Panc1 (cell line): ENCODE measurements around the gene CEP57. TPM values are rescaled to one million over a fixed set of nuclear protein-coding genes. Genes with fewer than 3 reads are reported as not detected.

Source experiments
- ATAC-seq: fragments of 200-7000 bp; cut with Tn5 transposase; 2 replicates; pipeline ENCODE4 v1.9.1; 2020; ENCODE audit warnings: mild to moderate bottlenecking, moderate library complexity
- BruUV-seq: library from RNA; stranded (reverse); fragments of 400-500 nt; replicated peaks from 2 replicates; lab custom pipeline; 2021; lab: Mats Ljungman, UMichigan
- CTCF ChIA-PET: fragments of 300-600 bp; sonication (Branson Sonifier 250); formaldehyde crosslinking; loops from one replicate; lab custom pipeline; 2022; ENCODE audit warnings: antibody characterized with exemption; lab: Charles Lee
- POLR2A ChIA-PET: fragments of 300-600 bp; sonication (Branson Sonifier 250); formaldehyde crosslinking; loops from one replicate; lab custom pipeline; 2022; ENCODE audit warnings: antibody characterized with exemption; lab: Charles Lee
- DNase-seq: peaks from one replicate; pipeline ENCODE4 v3.0.0-alpha.2; 2010; ENCODE audit warnings: low read depth, low spot score
- H3K27ac ChIP-seq: 2 replicates; pipeline ENCODE4 v1.5.1; 2011; ENCODE audit warnings: mild to moderate bottlenecking, low read length, inconsistent platforms
- H3K27me3 ChIP-seq: fragments of 200-500 bp; sonication (Bioruptor generic); 2 replicates; pipeline ENCODE4 v1.6.0; 2014; ENCODE audit warnings: low read length, inconsistent platforms; ENCODE audit not compliant: control insufficient read depth, insufficient read depth
- H3K36me3 ChIP-seq: fragments of 200-500 bp; sonication (Bioruptor generic); 2 replicates; pipeline ENCODE4 v1.5.1; 2014; ENCODE audit warnings: inconsistent platforms, mild to moderate bottlenecking, low read length, moderate library complexity; ENCODE audit not compliant: control insufficient read depth, insufficient read depth
- H3K4me1 ChIP-seq: 2 replicates; pipeline ENCODE4 v1.5.1; 2011; ENCODE audit warnings: inconsistent platforms, mild to moderate bottlenecking, low read length, moderate library complexity; ENCODE audit not compliant: control insufficient read depth, insufficient read depth
- H3K4me3 ChIP-seq, 2 experiments: 2 replicates each; pipeline ENCODE4 v1.5.1; 2011 to 2012; ENCODE audit warnings: low read depth in 2 of 2, low read length in 2 of 2, mild to moderate bottlenecking in 2 of 2, inconsistent platforms in 1 of 2, moderate library complexity in 1 of 2
- H3K9me3 ChIP-seq: fragments of 200-500 bp; sonication (Bioruptor generic); 2 replicates; pipeline ENCODE4 v1.5.1; 2014; ENCODE audit warnings: low read depth, mild to moderate bottlenecking, inconsistent platforms, low read length, moderate library complexity; ENCODE audit not compliant: control insufficient read depth, insufficient read depth
- CTCF ChIP-seq: fragments of 450-650 bp; IDR thresholded peaks from 2 replicates; pipeline ENCODE4 v1.5.1; 2017; ENCODE audit warnings: mild to moderate bottlenecking
- POLR2AphosphoS5 ChIP-seq: IDR thresholded peaks from 2 replicates; pipeline ENCODE4 v1.6.1; 2012; ENCODE audit warnings: mild to moderate bottlenecking, low read depth, low read length, moderate library complexity
- REST ChIP-seq, 2 experiments: IDR thresholded peaks; 2 replicates each; pipeline ENCODE4 v1.6.1; 2011 to 2012; ENCODE audit warnings: low read depth in 2 of 2, control low read depth in 1 of 2, low read length in 1 of 2, mild to moderate bottlenecking in 1 of 2, moderate library complexity in 1 of 2; ENCODE audit not compliant: insufficient read depth in 1 of 2
- SIN3A ChIP-seq: IDR thresholded peaks from 2 replicates; pipeline ENCODE4 v1.6.1; 2012; ENCODE audit warnings: low read depth, mild to moderate bottlenecking, low read length, moderate library complexity, borderline replicate concordance; ENCODE audit not compliant: insufficient read depth
- TCF7L2 ChIP-seq: IDR thresholded peaks from 2 replicates; pipeline ENCODE4 v1.6.1; 2011; ENCODE audit warnings: mild to moderate bottlenecking, low read depth, low read length, inconsistent platforms
- in situ Hi-C: cut with HindIII; loops from 2 replicates; pipeline ENCODE4 v1.10.0; 2016; ENCODE audit warnings: low sequenced_read_pairs, low pct_unique_long_range_greater_than_20kb
- intact Hi-C: fragments of 100-400 bp; cut with micrococcal nuclease; formaldehyde crosslinking; loops from one replicate; pipeline ENCODE4 v1.10.0; 2022; ENCODE audit not compliant: unreplicated experiment
- total RNA-seq: library from RNA; stranded (reverse); gene quantifications from one replicate; pipeline ENCODE4 v1.2.1, GENCODE V29; 2021; ENCODE audit not compliant: unreplicated experiment

CEP57 gene
- total RNA-seq, 1 experiment from 2014 or later: 50.3 TPM

- Histone ChIP-seq H3K9me3 (no peaks in the 10 kb centered on the region), H3K36me3 (no peaks in the 10 kb centered on the region), H3K4me3 (no peak overlapping the region), H3K4me1 (no peaks in the 10 kb centered on the region), H3K27me3 (peaks cover 8% of the 10 kb centered on the region; the same call in 1 of the 2 replicates), H3K27ac (no peak overlapping the region)
- no peak for TF ChIP-seq TCF7L2
- TF ChIP-seq CTCF: no peak
- TF ChIP-seq REST (IDR thresholded peaks at IDR 0.05; ENCODE audit: insufficient read depth in 1 of 2, low read depth in 2 of 2, low read length in 1 of 2): no peak
- no peak for TF ChIP-seq SIN3A
- TF ChIP-seq POLR2AphosphoS5: no peak
- no peak for DNase-seq
- intact Hi-C loops (loop anchor here (10.0 kb wide), 1 partner anchor 698 kb away; the partner anchor contains the start of gene SRSF8), in situ Hi-C loops (no loop called here)
- no TSS peak for BruUV-seq
- ChIA-PET POLR2A (no interaction called here), CTCF (interaction anchor here (0.6 kb wide), 1 partner anchor 10 kb away, joined by 8 read pairs; no protein-coding TSS in a partner anchor)
- ATAC-seq: no peak
These were observed 27.8 kb upstream of the CEP57 start for GRCh38 chr11:95762534-95762933.

GRCh38 chr11:95764267-95764898 is 25.9 kb upstream of the CEP57 start:
- H3K4me1 ChIP-seq: no peaks in the 10 kb centered on the region
- CTCF ChIA-PET: interaction anchor here (0.9 kb wide), 1 partner anchor 613 kb away, joined by 4 read pairs; no protein-coding TSS in a partner anchor
- H3K4me3 ChIP-seq: no peak overlapping the region
- H3K27ac ChIP-seq: no peak overlapping the region
- no TSS peak for BruUV-seq
- in situ Hi-C loops: no loop called here
- peak; percentile 76; the same call in 1 of the 2 replicates for ATAC-seq
- no peaks in the 10 kb centered on the region for H3K9me3 ChIP-seq
- peaks cover 6% of the 10 kb centered on the region; the same call in 1 of the 2 replicates for H3K27me3 ChIP-seq
- no peak for DNase-seq
- intact Hi-C loops: loop anchor here (1.0 to 10.0 kb wide), 2 partner anchors 610 to 700 kb away; partner anchors contain the start of gene SRSF8
- TF ChIP-seq SIN3A (no peak), CTCF (peak; percentile 74; the same call in 1 of the 2 replicates), POLR2AphosphoS5 (no peak)
- H3K36me3 ChIP-seq: peaks cover 1% of the 10 kb centered on the region; the same call in 1 of the 2 replicates
- POLR2A ChIA-PET: no interaction called here
